ENCODE data around the gene NF1.

DNA sequence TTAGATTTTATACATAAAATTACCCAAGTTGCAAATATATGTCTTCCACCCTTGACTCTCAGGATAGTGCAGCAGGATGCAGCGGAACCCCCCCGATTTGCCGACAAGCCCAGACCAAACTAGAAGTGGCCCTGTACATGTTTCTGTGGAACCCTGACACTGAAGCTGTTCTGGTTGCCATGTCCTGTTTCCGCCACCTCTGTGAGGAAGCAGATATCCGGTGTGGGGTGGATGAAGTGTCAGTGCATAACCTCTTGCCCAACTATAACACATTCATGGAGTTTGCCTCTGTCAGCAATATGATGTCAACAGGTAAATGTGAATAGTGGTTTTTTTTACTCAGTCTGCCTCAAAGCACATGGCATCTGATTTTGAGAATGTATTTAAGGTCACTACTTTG, 131.6 kb downstream of the NF1 start:
- TF ChIP-seq EZH2phosphoT487 (IDR thresholded peaks at IDR 0.05; ENCODE audit: borderline replicate concordance, low read length) = no peak
- TF ChIP-seq, protein P1, sequence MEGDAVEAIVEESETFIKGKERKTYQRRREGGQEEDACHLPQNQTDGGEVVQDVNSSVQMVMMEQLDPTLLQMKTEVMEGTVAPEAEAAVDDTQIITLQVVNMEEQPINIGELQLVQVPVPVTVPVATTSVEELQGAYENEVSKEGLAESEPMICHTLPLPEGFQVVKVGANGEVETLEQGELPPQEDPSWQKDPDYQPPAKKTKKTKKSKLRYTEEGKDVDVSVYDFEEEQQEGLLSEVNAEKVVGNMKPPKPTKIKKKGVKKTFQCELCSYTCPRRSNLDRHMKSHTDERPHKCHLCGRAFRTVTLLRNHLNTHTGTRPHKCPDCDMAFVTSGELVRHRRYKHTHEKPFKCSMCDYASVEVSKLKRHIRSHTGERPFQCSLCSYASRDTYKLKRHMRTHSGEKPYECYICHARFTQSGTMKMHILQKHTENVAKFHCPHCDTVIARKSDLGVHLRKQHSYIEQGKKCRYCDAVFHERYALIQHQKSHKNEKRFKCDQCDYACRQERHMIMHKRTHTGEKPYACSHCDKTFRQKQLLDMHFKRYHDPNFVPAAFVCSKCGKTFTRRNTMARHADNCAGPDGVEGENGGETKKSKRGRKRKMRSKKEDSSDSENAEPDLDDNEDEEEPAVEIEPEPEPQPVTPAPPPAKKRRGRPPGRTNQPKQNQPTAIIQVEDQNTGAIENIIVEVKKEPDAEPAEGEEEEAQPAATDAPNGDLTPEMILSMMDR (conservative IDR thresholded peaks at IDR 0.05; ENCODE audit: low read depth, low read length) = no peak
- no peak for TF ChIP-seq EZH2 (IDR thresholded peaks at IDR 0.05; ENCODE audit: low read length, unreplicated experiment)

Measured in PC-3 (cell line).